ENCODE results near the gene ZNF19. TPM values are rescaled to one million over a fixed set of nuclear protein-coding genes. Genes with fewer than 3 reads are reported as not detected.

ZNF19 gene
- total and polyA plus RNA-seq, 2 of the 8 experiments (the other 6 are each of a cell fraction or from before 2014, with no cell fraction given), result 1.5 to 3.5 TPM

DNA sequence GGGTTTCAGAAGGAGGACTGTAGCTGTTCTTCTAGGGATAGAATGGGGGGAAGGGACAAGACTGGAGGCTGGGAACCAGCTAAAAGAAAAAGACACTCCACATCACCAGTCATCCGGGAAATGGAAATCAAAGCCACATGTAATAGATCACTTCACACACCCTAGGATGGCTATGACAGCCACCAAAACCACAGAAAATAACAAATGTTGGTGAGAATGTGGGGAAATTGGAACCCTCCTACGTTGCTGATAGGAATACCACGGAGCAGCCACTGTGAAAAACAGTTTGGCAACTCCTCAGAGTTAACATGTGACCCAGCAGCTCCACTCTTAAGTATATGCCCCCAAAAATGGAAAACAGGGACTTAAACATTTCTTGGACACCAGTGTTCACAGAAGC is 49.6 kb downstream of the ZNF19 start:
- TF ChIP-seq SP1 (IDR thresholded peaks at IDR 0.05; ENCODE audit: low read depth, low read length) (no peak), SAP30 (IDR thresholded peaks at IDR 0.05; ENCODE audit: insufficient read depth, insufficient replicate concordance, low read length) (no peak), PHF8 (conservative IDR thresholded peaks at IDR 0.05; ENCODE audit: low read depth, low read length) (no peak), CBX8 (IDR thresholded peaks at IDR 0.05; ENCODE audit: borderline replicate concordance, low read depth, low read length) (no peak), CHD2 (IDR thresholded peaks at IDR 0.05; ENCODE audit: low read length) (no peak), KDM4A (IDR thresholded peaks at IDR 0.05; ENCODE audit: low read depth, low read length, severe bottlenecking) (no peak), RBBP5 (IDR thresholded peaks at IDR 0.05; ENCODE audit: borderline replicate concordance, low read depth, low read length) (no peak)
- TF ChIP-seq, protein P1, sequence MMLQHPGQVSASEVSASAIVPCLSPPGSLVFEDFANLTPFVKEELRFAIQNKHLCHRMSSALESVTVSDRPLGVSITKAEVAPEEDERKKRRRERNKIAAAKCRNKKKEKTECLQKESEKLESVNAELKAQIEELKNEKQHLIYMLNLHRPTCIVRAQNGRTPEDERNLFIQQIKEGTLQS (IDR thresholded peaks at IDR 0.05; ENCODE audit: insufficient read depth, low read depth, low read length), result no peak
- no peak overlapping the region for H4K8ac ChIP-seq (ENCODE audit: extremely low read depth, insufficient read depth, low read length)
- H2BK120ac ChIP-seq (replicated peaks; ENCODE audit: low read depth, low read length), result no peak overlapping the region
- no peak overlapping the region for H3K56ac ChIP-seq (replicated peaks; ENCODE audit: insufficient read length, low read depth, low read length)
- no peak overlapping the region for H3K4me3 ChIP-seq (ENCODE audit: extremely low read depth in 1 of 4, insufficient read depth in 2 of 4, low read depth in 3 of 4, low read length in 4 of 4)
- ChIA-PET CTCF (ENCODE audit: partially characterized antibody) (interaction anchor here (0.7 to 3.7 kb wide), 18 partner anchors 7 to 172 kb away, joined by 3 to 22 read pairs (median 5); no protein-coding TSS in a partner anchor), POLR2A (ENCODE audit: partially characterized antibody) (interaction anchor here (1.3 kb wide), 1 partner anchor 12 kb away, joined by 4 read pairs; no protein-coding TSS in a partner anchor)
- H3K23me2 ChIP-seq (ENCODE audit: low read depth, low read length), result peaks cover 3% of the 10 kb centered on the region; the same call in 1 of the 2 replicates
- no peak overlapping the region for H3K14ac ChIP-seq (ENCODE audit: insufficient read length)
- H3K9ac ChIP-seq (replicated peaks in 1 of 4; ENCODE audit: extremely low read depth in 1 of 4, low read depth in 3 of 4, low read length in 3 of 4), result no peak overlapping the region
- no peak overlapping the region for H3K23ac ChIP-seq (ENCODE audit: insufficient read length)
- DNase-seq (ENCODE audit: low read depth in 1 of 2, low spot score in 2 of 2) (no peak), FAIRE-seq (no peak)
- H2BK15ac ChIP-seq (ENCODE audit: low read length), result no peak overlapping the region
- H4K20me1 ChIP-seq (replicated peaks in 1 of 2; ENCODE audit: control insufficient read depth in 1 of 2, insufficient read depth in 2 of 2, low read length in 2 of 2), result no peaks in the 10 kb centered on the region
- no peaks in the 10 kb centered on the region for H3K27me3 ChIP-seq (replicated peaks in 1 of 4; ENCODE audit: control insufficient read depth in 3 of 4, extremely low read depth in 1 of 4, insufficient read depth in 3 of 4, low read length in 3 of 4)
- H3K4me2 ChIP-seq (ENCODE audit: insufficient read depth in 1 of 2, low read depth in 2 of 2, low read length in 2 of 2), result no peak overlapping the region
- H3K79me1 ChIP-seq (ENCODE audit: low read depth, low read length), result no peaks in the 10 kb centered on the region
- no peak overlapping the region for H3K18ac ChIP-seq (ENCODE audit: extremely low read depth, low read length)
- no peak overlapping the region for H2AK5ac ChIP-seq (ENCODE audit: low read depth, low read length)
- no peaks in the 10 kb centered on the region for H3K79me2 ChIP-seq (ENCODE audit: control insufficient read depth in 1 of 2, insufficient read depth in 2 of 2, low read length in 2 of 2)
- H2BK12ac ChIP-seq (ENCODE audit: low read depth, low read length), result no peak overlapping the region
- H2BK20ac ChIP-seq (ENCODE audit: low read length), result no peak overlapping the region
- H3K4ac ChIP-seq (replicated peaks; ENCODE audit: insufficient read length, low read depth, low read length), result no peak overlapping the region
- no peaks in the 10 kb centered on the region for H3K36me3 ChIP-seq (ENCODE audit: control insufficient read depth in 2 of 4, insufficient read depth in 4 of 4, low read length in 3 of 4)
- H4K91ac ChIP-seq (replicated peaks; ENCODE audit: insufficient read length, low read length), result no peak overlapping the region
- H4K5ac ChIP-seq (ENCODE audit: insufficient read length, low read depth, low read length), result no peak overlapping the region
- H2AFZ ChIP-seq (ENCODE audit: low read length), result no peak overlapping the region
- H3K4me1 ChIP-seq (replicated peaks in 1 of 4; ENCODE audit: control insufficient read depth in 3 of 4, insufficient read depth in 4 of 4, low read length in 3 of 4), result no peaks in the 10 kb centered on the region; a peak in 1 of 7 replicates
- WGBS, 2 experiments (ENCODE audit: extremely low coverage in 1 of 2, insufficient coverage in 1 of 2, insufficient read length in 1 of 2, insufficient replicate concordance in 2 of 2, low coverage in 1 of 2, low lambda C conversion rate in 2 of 2, missing lambda C conversion rate in 1 of 2), result 74% methylated on average over 3 of the region's 3 CpGs; no CpG with 5 or more reads in 1 of the 2 experiments
- H3K27ac ChIP-seq (ENCODE audit: low read depth, low read length), result no peak overlapping the region
- H3K9me3 ChIP-seq (ENCODE audit: insufficient read depth in 2 of 2, low read depth in 1 of 2, low read length in 1 of 2), result peaks cover 0 to 3% of the 10 kb centered on the region in 2 experiments; a peak in 2 of 4 replicates
- no peak overlapping the region for H2BK5ac ChIP-seq (ENCODE audit: low read depth, low read length)

Data from H1 (cell line).